NCI-H748 (cell line): ENCODE data around the gene NELL2.
"Not testable (repeated sequence)": the region's sequence is repeated elsewhere in the genome, so short reads cannot be mapped to it uniquely, and the experiment has no call there.

Experiments used
- DNase-seq: peaks from one replicate; lab custom pipeline; 2025; ENCODE audit not compliant: unreplicated experiment; lab: John Stamatoyannopoulos, UW

The NELL2 gene

GRCh38 chr12:44779766-44780165, 96.3 kb downstream of the NELL2 start:
- no peak for DNase-seq

- DNase-seq: no peak
Measured at GRCh38 chr12:44778863-44779262, 97.3 kb downstream of the NELL2 start.

GRCh38 chr12:44777044-44777443, 99.1 kb downstream of the NELL2 start:
- DNase-seq: no peak

- DNase-seq: no peak
Measured at GRCh38 chr12:44775901-44776300, 100.2 kb downstream of the NELL2 start.

GRCh38 chr12:44774815-44775411, 101.2 kb downstream of the NELL2 start:
- peak; percentile 7 for DNase-seq

- no peak for DNase-seq
Measured at GRCh38 chr12:44771485-44772021, 104.6 kb downstream of the NELL2 start.

GRCh38 chr12:44765796-44766195, 110.3 kb downstream of the NELL2 start:
- DNase-seq: no peak

GRCh38 chr12:44763021-44763420, 113.1 kb downstream of the NELL2 start:
- no peak for DNase-seq

- no peak for DNase-seq
Measured at GRCh38 chr12:44759289-44759688, 116.8 kb downstream of the NELL2 start.

GRCh38 chr12:44750468-44750867, 125.6 kb downstream of the NELL2 start:
- DNase-seq: no peak

GRCh38 chr12:44749566-44749965, 126.5 kb downstream of the NELL2 start:
- DNase-seq: no peak

- DNase-seq: no peak
Measured at GRCh38 chr12:44748950-44749468, 127.1 kb downstream of the NELL2 start.

GRCh38 chr12:44741292-44741980, 134.7 kb downstream of the NELL2 start:
- not testable (repeated sequence) for DNase-seq

GRCh38 chr12:44738051-44738450, 138.1 kb downstream of the NELL2 start:
- DNase-seq: no peak

- no peak for DNase-seq
Measured at GRCh38 chr12:44728566-44728965, 147.5 kb downstream of the NELL2 start.

GRCh38 chr12:44720265-44720664, 155.8 kb downstream of the NELL2 start:
- DNase-seq: no peak

GRCh38 chr12:44717612-44718011, 158.5 kb downstream of the NELL2 start:
- no peak for DNase-seq

- DNase-seq: no peak
Measured at GRCh38 chr12:44716711-44717110, 159.4 kb downstream of the NELL2 start.

GRCh38 chr12:44711736-44712135, 164.4 kb downstream of the NELL2 start:
- DNase-seq: no peak

GRCh38 chr12:44709166-44709565, 166.9 kb downstream of the NELL2 start:
- no peak for DNase-seq

- DNase-seq: no peak
Measured at GRCh38 chr12:44708218-44708617, 167.9 kb downstream of the NELL2 start.

GRCh38 chr12:44703182-44703910, 172.8 kb downstream of the NELL2 start:
- DNase-seq: no peak
